Esophagus squamous epithelium (tissue), 4 donors: Measurements from ENCODE around the gene IFT27.

Experiments
- POLR2A ChIP-seq, 4 donors: fragments of 450-650 bp; IDR thresholded peaks; one replicate each; pipeline ENCODE4 v1.6.1; 2017; ENCODE audit warnings: antibody characterized with exemption in 4 of 4, mild to moderate bottlenecking in 4 of 4, moderate library complexity in 3 of 4
- TF ChIP-seq, protein P1 (sequence below), 6 experiments: fragments of 450-650 bp in 4 of 6; fragments of 200-600 bp in 2 of 6; sonication (generic) in 2 of 6; IDR thresholded peaks; one replicate each; pipeline ENCODE4 v1.5.1; 2016 to 2019; ENCODE audit warnings: antibody characterized with exemption in 6 of 6, mild to moderate bottlenecking in 4 of 6, moderate library complexity in 4 of 6

- TF ChIP-seq, protein P1, sequence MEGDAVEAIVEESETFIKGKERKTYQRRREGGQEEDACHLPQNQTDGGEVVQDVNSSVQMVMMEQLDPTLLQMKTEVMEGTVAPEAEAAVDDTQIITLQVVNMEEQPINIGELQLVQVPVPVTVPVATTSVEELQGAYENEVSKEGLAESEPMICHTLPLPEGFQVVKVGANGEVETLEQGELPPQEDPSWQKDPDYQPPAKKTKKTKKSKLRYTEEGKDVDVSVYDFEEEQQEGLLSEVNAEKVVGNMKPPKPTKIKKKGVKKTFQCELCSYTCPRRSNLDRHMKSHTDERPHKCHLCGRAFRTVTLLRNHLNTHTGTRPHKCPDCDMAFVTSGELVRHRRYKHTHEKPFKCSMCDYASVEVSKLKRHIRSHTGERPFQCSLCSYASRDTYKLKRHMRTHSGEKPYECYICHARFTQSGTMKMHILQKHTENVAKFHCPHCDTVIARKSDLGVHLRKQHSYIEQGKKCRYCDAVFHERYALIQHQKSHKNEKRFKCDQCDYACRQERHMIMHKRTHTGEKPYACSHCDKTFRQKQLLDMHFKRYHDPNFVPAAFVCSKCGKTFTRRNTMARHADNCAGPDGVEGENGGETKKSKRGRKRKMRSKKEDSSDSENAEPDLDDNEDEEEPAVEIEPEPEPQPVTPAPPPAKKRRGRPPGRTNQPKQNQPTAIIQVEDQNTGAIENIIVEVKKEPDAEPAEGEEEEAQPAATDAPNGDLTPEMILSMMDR (IDR thresholded peaks at IDR 0.05): no peak
- TF ChIP-seq POLR2A (IDR thresholded peaks at IDR 0.05): no peak
These were observed 22.7 kb downstream of the IFT27 start for GRCh38 chr22:36753120-36753802.
